ENCODE results near the gene TM9SF3.

The TM9SF3 gene

DNA sequence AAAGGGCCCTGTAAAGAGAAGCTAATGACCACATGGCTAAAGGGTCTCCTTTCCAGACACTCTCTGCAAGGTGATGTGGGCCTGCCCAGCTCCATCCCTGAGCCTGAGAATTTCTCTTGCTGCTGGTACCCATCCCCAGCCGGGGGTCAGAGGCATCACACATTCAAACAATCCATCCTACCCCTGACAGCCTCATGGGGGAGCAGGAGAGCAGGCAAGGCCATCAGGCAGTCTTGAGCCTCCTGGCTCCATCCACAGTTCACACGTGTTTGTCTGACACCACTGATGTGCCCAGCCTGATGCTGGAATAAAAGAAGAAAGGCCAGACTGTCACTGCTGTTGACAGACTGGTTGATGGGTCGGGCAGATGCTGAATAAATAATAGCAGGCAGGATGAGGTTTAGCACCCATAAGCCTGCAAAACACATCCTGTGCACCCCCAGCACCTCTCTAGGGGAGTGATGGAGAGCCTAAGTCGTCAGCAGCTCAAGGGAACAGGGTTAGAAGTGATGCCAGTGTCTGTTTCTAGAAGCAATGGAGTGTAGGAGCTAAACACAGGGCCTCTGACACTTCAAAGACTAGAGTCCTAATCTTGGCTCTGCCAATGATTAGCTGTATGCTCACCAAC lies 116.6 kb downstream of the TM9SF3 start:
- no peak for DNase-seq (ENCODE audit: low read depth, low spot score)

DNA sequence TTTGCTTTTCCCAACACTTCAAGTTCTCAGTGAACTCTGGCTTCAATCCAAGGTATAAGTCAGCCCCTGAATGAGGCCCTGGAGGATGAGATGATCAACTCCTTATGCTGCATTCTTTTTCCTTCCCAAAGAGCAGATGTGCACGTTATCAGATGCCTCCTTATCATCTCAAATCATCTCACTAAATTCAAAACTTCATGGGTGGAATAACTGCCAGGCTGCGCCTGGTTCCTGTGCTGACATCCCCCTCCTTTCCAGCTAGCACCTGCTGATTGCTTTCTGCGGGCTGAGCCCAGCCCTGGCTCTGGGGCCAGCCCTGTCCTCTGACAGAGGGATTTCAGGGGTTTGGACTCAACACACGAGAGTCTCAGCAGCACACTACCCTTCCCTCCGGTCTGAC lies 118.0 kb downstream of the TM9SF3 start:
- no peak for DNase-seq (ENCODE audit: low read depth, low spot score)
